SJSA1 (cell line): ENCODE measurements around the gene ABR. TPM values are rescaled to one million over a fixed set of nuclear protein-coding genes. Genes with fewer than 3 reads are reported as not detected.

Experiments used
- DNase-seq, 2 experiments: peaks; one replicate each; pipeline ENCODE4 v3.0.0-alpha.2; 2015 to 2020; ENCODE audit warnings: low spot score in 2 of 2, low read depth in 1 of 2
- H3K27ac ChIP-seq: fragments of 250-450 bp; sonication (Bioruptor Pico); 2 replicates; pipeline ENCODE4 v1.5.1; 2020; ENCODE audit warnings: mild to moderate bottlenecking, moderate library complexity
- H3K27me3 ChIP-seq: fragments of 250-450 bp; sonication (Bioruptor Pico); replicated peaks from 2 replicates; pipeline ENCODE4 v1.5.1; 2020; ENCODE audit warnings: mild to moderate bottlenecking, moderate library complexity
- H3K36me3 ChIP-seq: fragments of 250-450 bp; sonication (Bioruptor Pico); 2 replicates; pipeline ENCODE4 v1.5.1; 2020; ENCODE audit warnings: mild to moderate bottlenecking
- H3K4me1 ChIP-seq: fragments of 250-450 bp; sonication (Bioruptor Pico); replicated peaks from 2 replicates; pipeline ENCODE4 v1.6.1; 2021; ENCODE audit warnings: mild to moderate bottlenecking
- H3K4me3 ChIP-seq: fragments of 250-450 bp; sonication (Bioruptor Pico); 2 replicates; pipeline ENCODE4 v1.5.1; 2020; ENCODE audit warnings: mild to moderate bottlenecking
- H3K9me3 ChIP-seq: fragments of 250-450 bp; sonication (Bioruptor Pico); replicated peaks from 2 replicates; pipeline ENCODE4 v1.5.1; 2020; ENCODE audit warnings: mild to moderate bottlenecking
- total RNA-seq: library from RNA; depleted of rRNA; stranded (reverse); fragments of >200 nt; shearing (Covaris generic); gene quantifications from 2 replicates; pipeline ENCODE4 v1.2.3, GENCODE V29; 2014

Gene ABR
- total RNA-seq, 1 experiment from 2014 or later: 16.7 TPM

DNA sequence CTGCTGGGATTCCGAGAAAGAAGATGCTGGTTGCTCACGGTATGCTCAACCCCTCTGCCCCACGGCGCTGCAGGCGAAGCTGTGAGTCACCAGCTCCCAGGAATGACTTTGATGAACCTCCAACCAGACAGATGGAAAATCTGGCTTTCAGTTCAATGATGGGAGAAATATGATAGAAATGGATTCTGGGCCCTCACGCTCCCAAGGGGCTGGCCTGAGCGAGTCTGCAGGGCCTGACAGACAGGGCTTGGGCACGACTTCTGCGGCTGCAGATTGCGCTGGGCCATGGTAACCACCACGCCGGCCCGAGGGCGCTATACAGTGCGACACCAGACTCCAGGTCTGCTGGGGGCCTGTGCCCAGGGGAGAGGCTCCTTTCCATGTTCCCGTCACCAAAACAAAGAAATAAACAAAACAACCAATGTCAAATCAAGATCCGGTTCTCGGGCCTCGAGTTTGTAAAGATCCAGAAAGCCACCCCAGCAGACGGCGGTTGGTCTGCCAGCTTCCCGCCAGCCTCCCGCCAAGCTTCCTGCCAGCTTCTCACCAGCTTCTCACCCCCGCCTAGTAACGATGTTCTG lies 11.1 kb upstream of the ABR start:
- Histone ChIP-seq H3K4me1 (no peaks in the 10 kb centered on the region), H3K4me3 (no peak overlapping the region), H3K27ac (no peak overlapping the region), H3K9me3 (no peaks in the 10 kb centered on the region), H3K36me3 (no peaks in the 10 kb centered on the region), H3K27me3 (no peaks in the 10 kb centered on the region)
- DNase-seq: no peak

DNA sequence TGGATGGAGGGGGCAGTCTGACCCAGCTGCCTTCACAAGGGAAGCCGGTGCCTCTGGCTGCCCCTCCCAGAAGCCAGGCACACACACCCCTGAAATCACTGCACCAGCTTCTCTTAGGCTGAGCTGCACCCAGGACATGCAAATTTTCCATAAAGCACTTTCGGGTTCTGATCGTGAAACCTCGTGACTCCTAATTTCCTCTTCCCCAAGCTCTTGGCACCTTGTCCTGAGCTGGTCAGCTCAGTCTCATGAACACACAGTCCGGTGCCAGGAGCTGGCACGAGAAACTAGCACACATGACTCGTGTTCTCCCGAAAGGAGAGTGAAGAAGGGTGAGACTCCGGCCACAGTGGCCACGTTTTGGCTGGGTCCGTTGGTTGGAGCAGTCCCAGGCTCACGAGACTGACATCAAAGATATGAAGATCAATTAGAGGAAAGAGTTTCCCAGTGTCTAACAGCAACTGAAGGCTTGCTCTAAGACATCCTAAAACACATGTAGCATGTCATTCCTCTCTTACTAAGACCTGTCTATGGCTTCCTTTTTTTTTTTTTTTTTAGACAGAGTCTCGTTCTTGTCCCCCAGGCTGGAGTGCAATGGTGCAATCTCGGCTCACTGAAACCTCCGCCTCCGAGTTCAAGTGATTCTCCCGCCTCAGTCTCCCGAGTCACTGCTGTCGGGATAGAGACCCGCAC lies 9.2 kb upstream of the ABR start:
- Histone ChIP-seq H3K27me3 (no peaks in the 10 kb centered on the region), H3K9me3 (no peaks in the 10 kb centered on the region), H3K27ac (no peak overlapping the region), H3K4me1 (no peaks in the 10 kb centered on the region), H3K4me3 (no peak overlapping the region), H3K36me3 (no peaks in the 10 kb centered on the region)
- no peak for DNase-seq

DNA sequence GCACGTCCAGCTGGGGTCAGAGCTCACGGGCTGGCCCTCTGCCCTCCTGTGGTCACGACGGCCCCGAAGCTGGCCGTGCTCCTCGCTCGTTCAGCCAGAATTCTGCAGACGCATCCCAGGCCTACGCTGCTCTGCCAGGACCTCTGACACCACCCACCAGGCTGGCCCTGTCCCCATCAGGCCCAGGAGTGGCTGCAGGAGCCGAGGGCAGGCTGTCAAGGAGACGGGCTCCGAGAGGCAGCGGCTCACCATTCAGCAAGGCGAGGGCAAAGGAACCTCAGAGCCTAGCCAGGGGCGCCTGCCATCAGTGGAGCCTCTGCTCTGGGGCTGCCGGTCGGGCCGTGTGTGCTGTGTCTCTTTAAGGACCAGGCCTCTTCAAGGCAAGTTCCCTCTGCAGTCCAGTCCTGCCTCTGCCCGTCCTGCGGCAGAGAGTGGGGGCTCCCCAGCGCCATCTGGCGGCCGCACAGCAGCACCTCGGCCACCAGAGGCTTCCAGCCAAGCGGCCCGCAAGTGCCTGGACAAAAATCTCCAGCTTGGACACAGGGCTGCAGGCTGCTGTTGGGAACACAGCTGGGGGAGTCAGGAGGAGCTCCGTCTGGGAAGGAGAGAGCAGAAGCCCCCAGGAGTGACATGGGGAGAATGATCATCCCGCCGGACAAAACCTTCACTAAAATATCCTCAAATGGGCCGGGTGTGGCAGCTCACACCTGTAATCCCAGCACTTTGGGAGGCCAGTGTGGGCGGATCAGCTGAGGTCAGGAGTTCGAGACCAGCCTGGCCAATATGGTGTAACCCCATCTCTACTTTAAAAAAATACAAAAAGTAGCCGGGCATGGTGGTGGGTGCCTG lies 7.4 kb upstream of the ABR start:
- DNase-seq: peak; percentile 63 to 80
- H3K27me3 ChIP-seq: no peaks in the 10 kb centered on the region
- no peaks in the 10 kb centered on the region for H3K4me1 ChIP-seq
- H3K36me3 ChIP-seq: no peaks in the 10 kb centered on the region
- no peak overlapping the region for H3K27ac ChIP-seq
- H3K4me3 ChIP-seq: no peak overlapping the region
- H3K9me3 ChIP-seq: no peaks in the 10 kb centered on the region

DNA sequence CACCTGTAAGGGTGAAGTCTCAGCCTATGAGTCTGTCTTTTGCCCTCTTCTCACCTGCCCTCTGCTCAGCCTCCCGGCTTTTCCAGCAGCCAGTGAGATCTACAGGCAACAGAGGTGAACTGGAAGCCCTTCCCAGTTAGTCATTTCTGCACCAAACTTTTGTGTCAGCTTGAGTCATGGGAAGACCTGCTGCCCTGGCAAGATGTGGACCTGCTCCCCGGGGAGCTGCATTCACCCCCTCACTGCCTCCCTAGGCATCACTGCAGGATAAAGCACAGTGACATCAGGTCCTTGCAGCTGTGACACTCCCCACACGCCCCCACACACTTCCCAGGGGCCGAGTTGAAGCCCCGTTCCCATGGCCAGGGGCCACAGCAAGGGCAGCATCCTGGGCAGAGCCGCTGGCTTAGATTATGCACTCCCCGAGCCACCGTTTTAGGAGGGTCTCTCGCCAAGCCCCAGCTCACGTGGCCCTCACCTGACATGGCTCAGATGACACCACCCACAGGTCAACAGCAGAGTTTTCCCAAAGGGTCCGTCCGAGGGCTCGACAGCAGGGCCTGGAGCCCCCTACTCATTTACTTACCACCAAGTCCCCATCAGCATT lies 6.5 kb upstream of the ABR start:
- H3K36me3 ChIP-seq: no peaks in the 10 kb centered on the region
- no peaks in the 10 kb centered on the region for H3K4me1 ChIP-seq
- H3K9me3 ChIP-seq: no peaks in the 10 kb centered on the region
- no peak overlapping the region for H3K4me3 ChIP-seq
- no peak overlapping the region for H3K27ac ChIP-seq
- DNase-seq: no peak
- H3K27me3 ChIP-seq: no peaks in the 10 kb centered on the region

DNA sequence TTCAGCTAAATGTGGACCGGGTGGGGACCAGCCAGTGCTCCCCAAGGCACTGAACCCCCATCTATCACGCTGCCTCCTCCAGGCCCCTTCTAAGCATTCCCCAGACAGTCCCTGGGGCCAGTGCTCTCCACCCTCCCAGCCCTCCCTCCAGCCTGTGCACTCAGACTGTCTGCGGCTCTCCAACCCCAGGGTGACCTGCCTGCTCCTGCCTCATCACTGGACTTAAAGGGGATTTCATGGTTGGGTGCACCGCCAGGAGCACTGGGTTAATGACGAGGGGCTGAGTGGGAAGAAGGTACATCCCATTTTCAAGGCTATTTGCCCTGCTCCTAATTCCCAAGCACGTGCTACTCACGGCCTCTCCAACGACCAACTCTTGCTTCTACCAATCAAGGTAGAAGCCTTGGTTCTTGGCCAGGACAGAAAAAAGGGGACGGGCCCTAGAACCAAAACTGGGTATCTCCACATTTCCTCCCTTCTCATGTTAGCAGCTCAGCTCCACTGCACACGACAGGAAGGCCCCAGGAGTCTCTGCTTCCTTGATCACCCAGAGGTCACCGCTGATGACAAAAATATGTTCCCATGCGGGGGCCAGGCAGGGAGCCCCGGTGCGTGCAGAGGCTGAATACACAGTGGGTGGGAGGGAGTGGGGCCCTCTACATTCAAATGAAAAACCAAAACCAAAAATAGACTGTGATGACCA lies 3.5 kb upstream of the ABR start:
- Histone ChIP-seq H3K4me3 (no peak overlapping the region), H3K27me3 (peaks cover 15% of the 10 kb centered on the region), H3K4me1 (peaks cover 8% of the 10 kb centered on the region), H3K27ac (no peak overlapping the region), H3K9me3 (no peaks in the 10 kb centered on the region), H3K36me3 (no peaks in the 10 kb centered on the region)
- DNase-seq: no peak

DNA sequence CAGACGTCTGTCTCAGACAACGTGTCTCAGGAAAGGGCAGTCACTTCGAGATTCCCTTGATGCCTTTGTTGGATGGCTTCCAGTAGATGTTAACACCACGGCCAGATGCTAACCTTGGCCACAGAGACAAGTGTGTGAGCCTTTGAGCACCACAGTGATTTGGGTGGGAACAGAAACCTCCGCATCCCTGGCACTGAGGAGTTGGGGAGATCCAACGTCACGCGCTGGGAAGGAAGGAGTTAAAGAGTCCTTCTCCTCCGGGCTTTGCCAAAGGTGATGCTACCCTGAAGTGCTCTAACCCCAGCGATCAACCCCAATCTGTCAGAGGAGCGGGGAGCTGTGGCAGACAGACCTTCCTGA lies 3.0 kb upstream of the ABR start:
- Histone ChIP-seq H3K4me1 (peaks cover 8% of the 10 kb centered on the region), H3K9me3 (no peaks in the 10 kb centered on the region), H3K4me3 (no peak overlapping the region), H3K36me3 (no peaks in the 10 kb centered on the region), H3K27ac (no peak overlapping the region), H3K27me3 (peaks cover 15% of the 10 kb centered on the region)
- DNase-seq: no peak

DNA sequence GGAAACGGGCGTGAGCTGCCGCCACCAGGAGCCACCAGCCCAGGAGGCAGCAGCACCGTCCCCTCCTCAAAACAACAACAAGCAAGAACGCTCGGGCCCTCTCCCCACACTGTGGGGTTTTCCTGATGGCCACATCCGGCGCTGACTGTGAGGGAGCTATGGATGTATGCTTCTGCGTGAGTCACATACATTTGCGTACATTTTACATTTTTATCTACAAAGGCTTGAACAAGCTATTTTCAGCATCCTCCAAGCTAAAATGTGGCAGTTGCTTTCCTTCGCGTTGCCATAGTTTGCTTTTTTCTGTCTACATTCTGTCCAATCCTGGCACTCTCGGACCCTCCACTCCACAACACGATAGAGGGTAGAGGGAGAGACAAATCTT lies 2.0 kb upstream of the ABR start:
- no peak for DNase-seq
- no peaks in the 10 kb centered on the region for H3K36me3 ChIP-seq
- H3K4me3 ChIP-seq: no peak overlapping the region
- peaks cover 15% of the 10 kb centered on the region for H3K27me3 ChIP-seq
- no peaks in the 10 kb centered on the region for H3K9me3 ChIP-seq
- no peak overlapping the region for H3K27ac ChIP-seq
- H3K4me1 ChIP-seq: peaks cover 19% of the 10 kb centered on the region

DNA sequence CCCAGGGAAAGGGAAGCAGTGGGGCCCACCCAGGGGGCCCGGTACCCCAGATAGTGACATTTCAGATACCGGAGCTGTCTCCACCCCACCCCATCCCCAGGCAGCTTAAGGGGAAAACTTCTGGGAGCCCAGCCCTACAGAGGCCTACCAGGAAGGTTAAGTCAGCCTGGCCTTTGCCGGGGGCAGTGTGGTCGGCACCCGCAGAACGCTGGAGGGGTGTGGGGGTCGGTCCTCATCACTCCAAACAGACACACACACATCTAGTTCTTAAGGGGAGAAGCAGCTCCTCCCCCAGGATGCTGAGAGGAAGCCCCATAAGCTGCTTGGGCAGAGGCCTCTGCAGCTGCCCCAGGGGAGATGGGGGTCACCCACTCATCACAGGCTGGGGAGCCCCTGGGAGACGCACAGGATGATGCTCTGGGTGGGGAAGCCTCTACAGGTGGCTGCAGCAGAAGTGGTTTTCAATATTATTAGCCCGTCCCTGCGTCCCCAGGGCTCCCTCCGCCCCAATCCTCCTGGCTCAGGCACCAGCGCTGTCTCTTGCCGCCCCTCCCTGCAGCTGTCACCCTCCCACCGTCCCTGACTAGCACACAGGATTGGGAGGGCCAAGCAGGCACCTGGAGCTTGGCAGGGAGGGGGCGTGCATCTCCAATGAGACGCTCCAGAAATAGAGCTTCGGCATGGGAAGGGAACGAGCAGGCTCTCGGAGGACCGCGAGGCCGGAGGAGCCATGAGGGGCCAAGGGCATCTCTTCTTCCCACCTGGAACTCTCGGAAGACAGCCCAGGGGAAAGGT lies 1.4 kb upstream of the ABR start:
- Histone ChIP-seq H3K9me3 (no peaks in the 10 kb centered on the region), H3K4me1 (peaks cover 19% of the 10 kb centered on the region), H3K27me3 (peaks cover 15% of the 10 kb centered on the region), H3K4me3 (no peak overlapping the region), H3K27ac (no peak overlapping the region), H3K36me3 (no peaks in the 10 kb centered on the region)
- DNase-seq: no peak

DNA sequence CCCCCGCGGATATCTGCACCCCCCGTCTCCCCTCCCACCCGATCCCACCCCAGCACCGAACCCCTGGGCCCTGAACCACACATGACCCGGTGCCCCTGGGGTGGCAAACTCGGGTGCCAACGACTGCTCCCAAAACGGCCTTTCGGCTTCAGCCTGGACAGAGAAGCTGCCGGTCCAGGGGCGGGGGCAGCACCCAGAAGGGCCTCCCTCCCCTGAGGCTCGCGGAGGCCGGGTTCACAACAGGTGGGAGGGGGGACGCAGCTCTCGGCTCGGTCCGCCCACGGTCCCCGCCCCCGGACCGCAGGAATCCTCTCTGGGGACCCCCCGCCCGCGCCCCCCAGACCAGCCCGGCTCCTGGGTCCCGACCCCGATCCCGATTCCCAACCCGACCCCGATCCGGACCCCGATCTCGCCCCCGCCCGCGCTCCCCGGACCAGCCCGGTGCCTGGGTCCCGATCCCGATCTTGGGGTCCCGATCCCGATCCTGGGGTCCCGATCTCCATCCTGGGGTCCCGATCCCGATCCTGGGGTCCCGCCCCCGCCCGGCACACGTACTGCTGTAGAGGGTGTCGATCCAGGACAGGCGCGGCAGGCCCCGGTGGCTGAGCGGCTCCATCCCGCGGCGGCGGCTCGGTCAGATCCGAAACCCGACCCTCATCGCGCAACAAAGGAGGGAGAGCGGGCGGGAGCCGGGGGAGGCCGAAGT lies 516 bp downstream of the ABR start:
- Histone ChIP-seq H3K9me3 (no peaks in the 10 kb centered on the region), H3K36me3 (no peaks in the 10 kb centered on the region), H3K4me3 (peak overlapping the region; percentile 40), H3K27me3 (peaks cover 15% of the 10 kb centered on the region), H3K4me1 (peaks cover 19% of the 10 kb centered on the region), H3K27ac (no peak overlapping the region)
- no peak for DNase-seq

DNA sequence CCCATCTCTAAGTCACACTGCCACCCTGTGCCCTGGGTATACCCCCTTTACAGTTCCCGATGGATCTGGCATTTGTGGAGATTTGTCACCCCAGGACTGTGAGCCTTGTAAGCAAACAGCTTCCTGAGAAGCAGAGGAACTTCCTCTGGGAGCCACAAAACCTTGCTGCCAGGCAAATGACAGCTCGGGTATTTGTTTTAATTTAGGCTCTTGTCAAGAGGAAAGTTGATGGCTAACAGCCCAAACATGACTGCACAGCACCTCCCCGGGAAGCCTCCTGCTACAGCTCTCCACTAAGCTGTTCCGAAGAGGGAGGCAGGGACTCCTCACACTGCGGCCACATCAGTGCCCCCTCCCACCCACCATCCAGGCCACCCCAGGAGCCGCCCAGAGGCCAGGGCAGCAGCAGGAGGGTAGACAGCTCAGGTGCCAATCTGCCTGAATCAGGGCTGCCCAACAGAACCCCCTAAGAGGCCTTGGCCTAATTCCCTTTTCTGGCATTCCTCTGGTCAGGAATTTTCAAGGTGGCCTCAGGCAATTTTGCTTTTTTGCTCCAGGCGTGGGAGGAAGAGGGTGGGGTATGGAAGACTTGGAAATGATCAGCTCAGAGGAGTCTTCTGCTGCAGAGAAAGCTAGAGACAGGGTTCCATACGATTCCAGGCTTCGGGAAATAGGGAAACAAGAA lies 2.6 kb downstream of the ABR start:
- Histone ChIP-seq H3K9me3 (no peaks in the 10 kb centered on the region), H3K36me3 (no peaks in the 10 kb centered on the region), H3K4me3 (no peak overlapping the region), H3K4me1 (peaks cover 19% of the 10 kb centered on the region), H3K27ac (no peak overlapping the region), H3K27me3 (peaks cover 15% of the 10 kb centered on the region)
- DNase-seq: no peak

DNA sequence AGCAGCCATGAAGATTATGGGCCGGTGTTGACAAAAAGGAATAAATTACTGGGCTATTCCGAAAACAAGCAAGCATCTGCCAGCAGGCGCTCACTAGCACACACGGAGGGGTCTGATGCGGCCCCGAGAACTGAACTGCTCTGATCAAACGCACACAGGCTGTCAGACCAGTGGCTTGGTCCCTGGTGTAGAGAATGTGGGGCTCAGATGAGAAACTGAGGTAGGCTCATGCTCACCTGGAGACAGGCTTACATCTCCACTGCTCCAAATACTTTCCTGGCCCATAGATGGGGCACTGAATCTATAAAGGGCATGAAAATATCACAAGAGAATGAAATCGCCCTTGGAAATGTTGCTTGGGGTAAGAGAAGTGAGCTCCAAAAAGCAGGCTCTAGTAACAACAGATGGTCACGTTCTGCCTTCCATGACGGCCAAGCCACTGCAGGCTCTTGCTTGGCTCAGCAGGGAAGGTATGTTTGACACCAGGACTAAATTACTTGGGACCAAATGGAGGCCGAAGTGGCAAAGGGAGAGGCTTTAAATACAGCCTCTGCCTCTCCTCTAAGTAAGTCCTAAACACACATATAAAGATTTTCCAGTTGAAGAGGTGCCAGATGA lies 5.4 kb downstream of the ABR start:
- Histone ChIP-seq H3K4me3 (no peak overlapping the region), H3K36me3 (no peaks in the 10 kb centered on the region), H3K4me1 (peaks cover 15% of the 10 kb centered on the region), H3K27me3 (peaks cover 3% of the 10 kb centered on the region), H3K27ac (no peak overlapping the region), H3K9me3 (no peaks in the 10 kb centered on the region)
- DNase-seq: no peak
